ENCODE measurements around the gene EPHX1.

The EPHX1 gene

DNA sequence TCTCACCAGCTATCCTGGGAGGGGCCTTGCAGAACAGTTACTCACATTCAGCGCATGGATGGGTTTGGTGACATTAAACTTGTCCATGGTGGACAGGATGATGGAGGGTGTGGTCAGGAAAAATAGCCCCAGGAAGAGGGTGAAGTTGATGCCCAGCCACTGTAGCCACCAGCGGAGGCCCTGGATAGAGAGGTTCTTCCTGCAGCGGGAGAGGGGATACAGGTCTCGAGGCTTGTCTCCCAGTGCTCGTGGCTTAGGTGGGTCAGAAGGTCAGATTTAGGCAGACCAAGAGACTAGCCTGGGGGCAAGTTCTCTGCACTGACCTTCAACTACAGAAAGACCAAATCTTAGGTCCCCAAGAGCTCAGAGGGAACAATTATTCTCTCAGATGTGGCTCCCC, 49.2 kb downstream of the EPHX1 start:
- no peak for TF ChIP-seq RAD21 (IDR thresholded peaks at IDR 0.05; ENCODE audit: low read depth)
- no peak for TF ChIP-seq TAF1 (IDR thresholded peaks at IDR 0.05; ENCODE audit: low read depth)
- TF ChIP-seq, protein P1, sequence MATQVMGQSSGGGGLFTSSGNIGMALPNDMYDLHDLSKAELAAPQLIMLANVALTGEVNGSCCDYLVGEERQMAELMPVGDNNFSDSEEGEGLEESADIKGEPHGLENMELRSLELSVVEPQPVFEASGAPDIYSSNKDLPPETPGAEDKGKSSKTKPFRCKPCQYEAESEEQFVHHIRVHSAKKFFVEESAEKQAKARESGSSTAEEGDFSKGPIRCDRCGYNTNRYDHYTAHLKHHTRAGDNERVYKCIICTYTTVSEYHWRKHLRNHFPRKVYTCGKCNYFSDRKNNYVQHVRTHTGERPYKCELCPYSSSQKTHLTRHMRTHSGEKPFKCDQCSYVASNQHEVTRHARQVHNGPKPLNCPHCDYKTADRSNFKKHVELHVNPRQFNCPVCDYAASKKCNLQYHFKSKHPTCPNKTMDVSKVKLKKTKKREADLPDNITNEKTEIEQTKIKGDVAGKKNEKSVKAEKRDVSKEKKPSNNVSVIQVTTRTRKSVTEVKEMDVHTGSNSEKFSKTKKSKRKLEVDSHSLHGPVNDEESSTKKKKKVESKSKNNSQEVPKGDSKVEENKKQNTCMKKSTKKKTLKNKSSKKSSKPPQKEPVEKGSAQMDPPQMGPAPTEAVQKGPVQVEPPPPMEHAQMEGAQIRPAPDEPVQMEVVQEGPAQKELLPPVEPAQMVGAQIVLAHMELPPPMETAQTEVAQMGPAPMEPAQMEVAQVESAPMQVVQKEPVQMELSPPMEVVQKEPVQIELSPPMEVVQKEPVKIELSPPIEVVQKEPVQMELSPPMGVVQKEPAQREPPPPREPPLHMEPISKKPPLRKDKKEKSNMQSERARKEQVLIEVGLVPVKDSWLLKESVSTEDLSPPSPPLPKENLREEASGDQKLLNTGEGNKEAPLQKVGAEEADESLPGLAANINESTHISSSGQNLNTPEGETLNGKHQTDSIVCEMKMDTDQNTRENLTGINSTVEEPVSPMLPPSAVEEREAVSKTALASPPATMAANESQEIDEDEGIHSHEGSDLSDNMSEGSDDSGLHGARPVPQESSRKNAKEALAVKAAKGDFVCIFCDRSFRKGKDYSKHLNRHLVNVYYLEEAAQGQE (IDR thresholded peaks at IDR 0.05; ENCODE audit: low read depth), result no peak
- no peak for TF ChIP-seq EGR1 (IDR thresholded peaks at IDR 0.05)
- TF ChIP-seq FOXM1 (IDR thresholded peaks at IDR 0.05; ENCODE audit: borderline replicate concordance, low read depth), result no peak

DNA sequence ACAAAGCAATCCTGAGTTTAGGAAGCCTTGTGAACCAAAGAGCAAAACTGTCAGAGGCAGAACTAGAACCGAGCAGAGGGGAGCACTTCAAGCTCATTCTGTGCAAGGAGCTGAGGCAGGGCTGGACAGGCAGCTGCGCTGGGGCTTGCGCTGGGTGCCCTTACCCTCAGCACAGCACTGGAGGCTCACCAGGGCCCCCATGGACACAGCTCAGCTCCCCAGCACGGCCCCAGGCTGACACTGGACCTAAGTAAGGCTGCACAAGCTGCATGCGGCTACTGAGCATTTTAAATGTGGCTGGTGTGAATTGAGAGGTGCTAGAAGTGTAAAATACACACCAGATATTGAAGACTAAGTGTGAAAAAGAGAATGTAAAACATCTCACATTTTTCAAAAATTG, 50.2 kb downstream of the EPHX1 start:
- TF ChIP-seq EP300 (IDR thresholded peaks at IDR 0.05; ENCODE audit: borderline replicate concordance) (no peak), NFIC (IDR thresholded peaks at IDR 0.05) (no peak), CEBPB (IDR thresholded peaks at IDR 0.05) (no peak), TCF12 (IDR thresholded peaks at IDR 0.05; ENCODE audit: low read depth) (no peak), TEAD4 (IDR thresholded peaks at IDR 0.05) (no peak), ZBTB7A (IDR thresholded peaks at IDR 0.05; ENCODE audit: low read depth) (no peak), FOXM1 (IDR thresholded peaks at IDR 0.05; ENCODE audit: borderline replicate concordance, low read depth) (no peak), CREB1 (IDR thresholded peaks at IDR 0.05; ENCODE audit: low read depth) (no peak)
- TF ChIP-seq, protein P1 (IDR thresholded peaks at IDR 0.05; ENCODE audit: low read depth), result no peak

DNA sequence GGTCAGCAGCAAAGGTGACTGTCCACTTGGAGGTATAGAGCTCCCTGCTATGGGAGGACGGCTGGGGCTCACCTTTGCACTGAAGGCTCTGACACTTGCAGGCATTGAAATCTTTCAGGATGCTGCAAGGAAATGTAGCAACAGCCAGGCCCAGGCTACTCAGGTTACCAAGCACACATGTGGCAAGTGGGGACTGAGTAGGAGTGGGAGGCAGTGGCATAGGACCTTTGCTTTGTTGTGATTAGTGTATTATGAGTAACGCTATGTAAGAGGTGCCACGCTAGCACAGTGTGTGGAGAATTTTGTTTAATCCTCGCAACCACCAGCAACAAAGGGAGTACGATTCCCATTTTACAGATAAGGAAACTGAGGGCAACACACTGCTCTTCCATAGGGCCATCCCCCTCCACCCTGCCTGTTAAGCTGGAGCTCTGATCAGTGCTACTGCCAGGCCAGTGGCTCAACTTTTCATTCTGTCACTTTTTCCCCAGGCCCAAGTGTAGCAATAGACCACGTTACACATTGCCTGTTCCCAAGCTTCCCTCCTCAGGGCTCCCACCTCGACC, 51.0 kb downstream of the EPHX1 start:
- no peak for TF ChIP-seq EP300 (IDR thresholded peaks at IDR 0.05; ENCODE audit: borderline replicate concordance)
- TF ChIP-seq CEBPB (IDR thresholded peaks at IDR 0.05), result no peak
- no peak for TF ChIP-seq TCF12 (IDR thresholded peaks at IDR 0.05; ENCODE audit: low read depth)
- TF ChIP-seq TAF1 (IDR thresholded peaks at IDR 0.05; ENCODE audit: low read depth), result no peak
- no peak for TF ChIP-seq ZBTB7A (IDR thresholded peaks at IDR 0.05; ENCODE audit: low read depth)
- TF ChIP-seq, protein P2, sequence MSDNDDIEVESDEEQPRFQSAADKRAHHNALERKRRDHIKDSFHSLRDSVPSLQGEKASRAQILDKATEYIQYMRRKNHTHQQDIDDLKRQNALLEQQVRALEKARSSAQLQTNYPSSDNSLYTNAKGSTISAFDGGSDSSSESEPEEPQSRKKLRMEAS (IDR thresholded peaks at IDR 0.05), result no peak
- no peak for TF ChIP-seq EGR1 (IDR thresholded peaks at IDR 0.05)

DNA sequence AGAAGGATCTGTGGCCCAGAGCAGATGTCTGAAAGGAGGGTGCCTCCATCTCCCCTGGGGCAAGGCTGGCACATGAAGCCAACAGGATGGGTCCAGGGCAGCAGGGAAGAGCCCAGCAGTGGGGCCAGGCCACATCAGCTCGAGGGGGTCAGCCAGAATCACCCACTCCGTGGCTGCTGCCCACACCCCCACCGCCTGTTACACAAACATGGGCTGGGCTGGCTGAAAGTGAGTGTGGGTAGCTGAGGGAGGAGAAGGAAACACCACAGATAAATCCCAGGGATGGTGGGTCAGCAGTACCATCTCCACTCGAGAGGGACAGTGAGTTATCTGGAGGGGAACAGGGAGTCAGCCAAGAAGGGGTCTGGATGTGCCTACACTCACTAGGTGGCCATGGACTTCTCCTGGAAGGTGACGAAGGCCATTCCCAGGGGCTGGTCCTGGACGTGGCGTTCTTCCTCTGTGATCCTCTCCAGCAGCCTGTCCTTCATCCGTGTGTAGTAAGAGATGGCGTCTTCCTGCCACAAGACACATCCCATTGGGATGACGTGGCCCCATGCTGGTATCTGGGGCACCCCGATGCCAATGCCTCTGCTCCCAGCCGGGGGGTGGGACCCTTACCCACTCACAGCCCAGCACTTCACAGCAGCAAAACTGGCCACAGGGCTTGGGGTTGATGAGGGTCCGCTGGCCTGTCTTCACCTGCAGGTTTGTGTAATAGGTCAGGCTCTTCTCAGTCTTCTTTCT, 52.1 kb downstream of the EPHX1 start:
- no peak for TF ChIP-seq CEBPB (IDR thresholded peaks at IDR 0.05)
- TF ChIP-seq TEAD4 (IDR thresholded peaks at IDR 0.05), result no peak
- no peak for TF ChIP-seq CREB1 (IDR thresholded peaks at IDR 0.05; ENCODE audit: low read depth)
- no peak for TF ChIP-seq EP300 (IDR thresholded peaks at IDR 0.05; ENCODE audit: borderline replicate concordance)
- TF ChIP-seq, protein P3, sequence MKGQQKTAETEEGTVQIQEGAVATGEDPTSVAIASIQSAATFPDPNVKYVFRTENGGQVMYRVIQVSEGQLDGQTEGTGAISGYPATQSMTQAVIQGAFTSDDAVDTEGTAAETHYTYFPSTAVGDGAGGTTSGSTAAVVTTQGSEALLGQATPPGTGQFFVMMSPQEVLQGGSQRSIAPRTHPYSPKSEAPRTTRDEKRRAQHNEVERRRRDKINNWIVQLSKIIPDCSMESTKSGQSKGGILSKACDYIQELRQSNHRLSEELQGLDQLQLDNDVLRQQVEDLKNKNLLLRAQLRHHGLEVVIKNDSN (IDR thresholded peaks at IDR 0.05), result no peak
- TF ChIP-seq ZBTB7A (IDR thresholded peaks at IDR 0.05; ENCODE audit: low read depth), result no peak
- no peak for TF ChIP-seq YY1 (IDR thresholded peaks at IDR 0.05; ENCODE audit: low read depth)
- no peak for TF ChIP-seq TCF12 (IDR thresholded peaks at IDR 0.05; ENCODE audit: low read depth)
- TF ChIP-seq EGR1 (IDR thresholded peaks at IDR 0.05), result no peak
- TF ChIP-seq RAD21 (IDR thresholded peaks at IDR 0.05; ENCODE audit: low read depth), result no peak
- no peak for TF ChIP-seq NFIC (IDR thresholded peaks at IDR 0.05)
- TF ChIP-seq FOXM1 (IDR thresholded peaks at IDR 0.05; ENCODE audit: borderline replicate concordance, low read depth), result no peak
- TF ChIP-seq, protein P2 (IDR thresholded peaks at IDR 0.05), result no peak
- TF ChIP-seq, protein P1 (IDR thresholded peaks at IDR 0.05; ENCODE audit: low read depth), result no peak
- no peak for TF ChIP-seq TAF1 (IDR thresholded peaks at IDR 0.05; ENCODE audit: low read depth)

DNA sequence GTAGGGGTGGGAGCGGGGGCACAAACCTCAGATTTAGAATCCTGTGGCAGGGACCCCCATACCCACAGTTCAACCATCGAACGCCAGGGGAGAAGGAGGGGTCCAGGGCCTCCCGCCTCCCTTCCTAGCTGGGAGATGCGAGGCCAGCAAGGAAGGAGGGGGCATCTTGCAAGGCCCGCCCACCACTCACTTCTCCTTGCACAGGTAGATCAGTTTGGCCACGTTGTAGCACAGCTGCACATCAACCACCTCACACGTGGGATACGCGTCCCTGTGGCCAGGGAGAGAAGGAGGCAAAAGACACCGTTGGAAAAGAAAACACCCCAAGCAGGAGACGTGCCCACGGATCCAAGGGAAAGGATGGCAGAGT, 52.6 kb downstream of the EPHX1 start:
- TF ChIP-seq EP300 (IDR thresholded peaks at IDR 0.05; ENCODE audit: borderline replicate concordance), result no peak
- TF ChIP-seq, protein P1 (IDR thresholded peaks at IDR 0.05; ENCODE audit: low read depth), result no peak
- no peak for TF ChIP-seq EGR1 (IDR thresholded peaks at IDR 0.05)
- TF ChIP-seq, protein P3 (IDR thresholded peaks at IDR 0.05), result no peak
- no peak for TF ChIP-seq CREB1 (IDR thresholded peaks at IDR 0.05; ENCODE audit: low read depth)
- no peak for TF ChIP-seq TEAD4 (IDR thresholded peaks at IDR 0.05)
- TF ChIP-seq, protein P2 (IDR thresholded peaks at IDR 0.05), result no peak
- no peak for TF ChIP-seq TAF1 (IDR thresholded peaks at IDR 0.05; ENCODE audit: low read depth)
- no peak for TF ChIP-seq NFIC (IDR thresholded peaks at IDR 0.05)
- no peak for TF ChIP-seq RAD21 (IDR thresholded peaks at IDR 0.05; ENCODE audit: low read depth)
- no peak for TF ChIP-seq ZBTB7A (IDR thresholded peaks at IDR 0.05; ENCODE audit: low read depth)
